Measurements from ENCODE around the gene CFAP46. TPM values are rescaled to one million over a fixed set of nuclear protein-coding genes. Genes with fewer than 3 reads are reported as not detected.

Gene CFAP46
- total and polyA plus RNA-seq, 4 donors, result 3.1 to 18.8 (median 7.1) TPM

- no peak overlapping the region for H3K27ac ChIP-seq (ENCODE audit: low read depth in 1 of 2, low read length in 1 of 2)
- no peak for ATAC-seq (ENCODE audit: insufficient read depth, low FRiP score)
- H3K4me3 ChIP-seq, result no peak overlapping the region
- peak in 1 of 3 donors; percentile 11 for DNase-seq
- H3K9ac ChIP-seq (ENCODE audit: insufficient read depth in 1 of 2, low read length in 2 of 2), result no peak overlapping the region
- H3K27me3 ChIP-seq (ENCODE audit: control insufficient read depth in 3 of 3, insufficient read depth in 3 of 3, low read length in 2 of 3), result peaks cover 0 to 13% (median 9%) of the 10 kb centered on the region in 3 donors
- H3K9me3 ChIP-seq (ENCODE audit: control insufficient read depth in 4 of 4, insufficient read depth in 3 of 4, low read length in 3 of 4), result peaks cover 0 to 3% (median 0%) of the 10 kb centered on the region in 4 donors
- H3K4me1 ChIP-seq (ENCODE audit: control insufficient read depth in 5 of 5, insufficient read depth in 5 of 5, low read length in 5 of 5), result no peaks in the 10 kb centered on the region
- no peaks in the 10 kb centered on the region for H3K36me3 ChIP-seq (ENCODE audit: control insufficient read depth in 4 of 4, insufficient read depth in 4 of 4, low read length in 4 of 4)
- no peak for TF ChIP-seq CTCF (IDR thresholded peaks at IDR 0.05; ENCODE audit: control extremely low read depth, extremely low read depth)
- WGBS, 2 donors, result 64 to 68% methylated on average over 27 of the region's 27 CpGs
Observed at GRCh38 chr10:132977807-132978206, 35.4 kb upstream of the CFAP46 start.

- Histone ChIP-seq H3K36me3 (ENCODE audit: control insufficient read depth in 4 of 4, insufficient read depth in 4 of 4, low read length in 4 of 4) (no peaks in the 10 kb centered on the region), H3K27me3 (ENCODE audit: control insufficient read depth in 3 of 3, insufficient read depth in 3 of 3, low read length in 2 of 3) (peaks cover 0 to 13% (median 9%) of the 10 kb centered on the region in 3 donors), H3K27ac (ENCODE audit: low read depth in 1 of 2, low read length in 1 of 2) (no peak overlapping the region), H3K4me3 (no peak overlapping the region), H3K9ac (ENCODE audit: insufficient read depth in 1 of 2, low read length in 2 of 2) (no peak overlapping the region), H3K9me3 (ENCODE audit: control insufficient read depth in 4 of 4, insufficient read depth in 3 of 4, low read length in 3 of 4) (no peaks in the 10 kb centered on the region), H3K4me1 (ENCODE audit: control insufficient read depth in 5 of 5, insufficient read depth in 5 of 5, low read length in 5 of 5) (no peaks in the 10 kb centered on the region)
- no peak for ATAC-seq (ENCODE audit: insufficient read depth, low FRiP score)
- DNase-seq, result no peak
- TF ChIP-seq CTCF (IDR thresholded peaks at IDR 0.05; ENCODE audit: control extremely low read depth, extremely low read depth), result no peak
- 92 to 96% methylated on average over 25 of the region's 25 CpGs for WGBS, 2 donors
Observed at GRCh38 chr10:132977076-132977475, 34.7 kb upstream of the CFAP46 start.

- H3K27ac ChIP-seq (ENCODE audit: low read depth in 1 of 2, low read length in 1 of 2), result no peak overlapping the region
- no peak overlapping the region for H3K4me3 ChIP-seq
- H3K4me1 ChIP-seq (ENCODE audit: control insufficient read depth in 5 of 5, insufficient read depth in 5 of 5, low read length in 5 of 5), result no peaks in the 10 kb centered on the region
- H3K36me3 ChIP-seq (ENCODE audit: control insufficient read depth in 4 of 4, insufficient read depth in 4 of 4, low read length in 4 of 4), result no peaks in the 10 kb centered on the region
- TF ChIP-seq CTCF (IDR thresholded peaks at IDR 0.05; ENCODE audit: control extremely low read depth, extremely low read depth), result no peak
- peaks cover 0 to under 1% (median 0%) of the 10 kb centered on the region in 4 donors for H3K9me3 ChIP-seq (ENCODE audit: control insufficient read depth in 4 of 4, insufficient read depth in 3 of 4, low read length in 3 of 4)
- DNase-seq (no peak), ATAC-seq (ENCODE audit: insufficient read depth, low FRiP score) (no peak)
- peaks cover 3 to 11% (median 9%) of the 10 kb centered on the region in 3 donors for H3K27me3 ChIP-seq (ENCODE audit: control insufficient read depth in 3 of 3, insufficient read depth in 3 of 3, low read length in 2 of 3)
- H3K9ac ChIP-seq (ENCODE audit: insufficient read depth in 1 of 2, low read length in 2 of 2), result no peak overlapping the region
- WGBS, 2 donors, result 67 to 75% methylated on average over 30 of the region's 30 CpGs
Observed at GRCh38 chr10:132975831-132976682, 33.7 kb upstream of the CFAP46 start.

Measured in lung (tissue), 12 donors.